ENCODE results near the gene COL6A1.

The COL6A1 gene

GRCh38 chr21:45979141-45979631 lies 2.4 kb upstream of the COL6A1 start:
- Histone ChIP-seq H3K27ac (ENCODE audit: insufficient read depth in 1 of 2, low read depth in 1 of 2, low read length in 2 of 2, poor library complexity in 1 of 2, severe bottlenecking in 2 of 2) (no peak overlapping the region), H3K36me3 (ENCODE audit: control insufficient read depth in 4 of 4, insufficient read depth in 4 of 4, low read length in 3 of 4) (no peaks in the 10 kb centered on the region), H3K4me1 (ENCODE audit: control extremely low read depth in 1 of 4, control insufficient read depth in 4 of 4, insufficient read depth in 4 of 4, low read length in 3 of 4) (peaks cover 0 to 41% (median 34%) of the 10 kb centered on the region in 4 experiments), H3K4me3 (ENCODE audit: control insufficient read depth in 1 of 7, extremely low read depth in 1 of 7, insufficient read depth in 4 of 7, low read depth in 2 of 7, low read length in 6 of 7) (no peak overlapping the region), H3K9me3 (ENCODE audit: control extremely low read depth in 1 of 5, control insufficient read depth in 4 of 5, insufficient read depth in 2 of 5, low read depth in 1 of 5, low read length in 4 of 5) (no peaks in the 10 kb centered on the region), H3K27me3 (replicated peaks in 2 of 5; ENCODE audit: control insufficient read depth in 4 of 5, insufficient read depth in 5 of 5, low read length in 4 of 5) (peaks cover 0 to 84% (median 21%) of the 10 kb centered on the region in 5 experiments)
- POLR2A ChIA-PET = no interaction called here
- CTCF ChIA-PET = no interaction called here
- DNase-seq = peak in 1 of 3 donors; percentile 37
- WGBS (ENCODE audit: insufficient coverage) = 77% methylated on average over 16 of the region's 20 CpGs

GRCh38 chr21:45979651-45980050 lies 1.9 kb upstream of the COL6A1 start:
- WGBS (ENCODE audit: insufficient coverage) = 86% methylated on average over 5 of the region's 7 CpGs
- POLR2A ChIA-PET = no interaction called here
- peaks cover 0 to 37% (median 30%) of the 10 kb centered on the region in 4 experiments for H3K4me1 ChIP-seq (ENCODE audit: control extremely low read depth in 1 of 4, control insufficient read depth in 4 of 4, insufficient read depth in 4 of 4, low read length in 3 of 4)
- H3K4me3 ChIP-seq (ENCODE audit: control insufficient read depth in 1 of 7, extremely low read depth in 1 of 7, insufficient read depth in 4 of 7, low read depth in 2 of 7, low read length in 6 of 7) = no peak overlapping the region
- H3K36me3 ChIP-seq (ENCODE audit: control insufficient read depth in 4 of 4, insufficient read depth in 4 of 4, low read length in 3 of 4) = no peaks in the 10 kb centered on the region
- no peak overlapping the region for H3K27ac ChIP-seq (ENCODE audit: insufficient read depth in 1 of 2, low read depth in 1 of 2, low read length in 2 of 2, poor library complexity in 1 of 2, severe bottlenecking in 2 of 2)
- CTCF ChIA-PET = interaction anchor here (0.8 kb wide), 1 partner anchor 9 kb away, joined by 4 read pairs; no protein-coding TSS in a partner anchor
- no peaks in the 10 kb centered on the region for H3K9me3 ChIP-seq (ENCODE audit: control extremely low read depth in 1 of 5, control insufficient read depth in 4 of 5, insufficient read depth in 2 of 5, low read depth in 1 of 5, low read length in 4 of 5)
- peaks cover 0 to 84% (median 18%) of the 10 kb centered on the region in 5 experiments for H3K27me3 ChIP-seq (replicated peaks in 2 of 5; ENCODE audit: control insufficient read depth in 4 of 5, insufficient read depth in 5 of 5, low read length in 4 of 5)
- no peak for DNase-seq

GRCh38 chr21:45980271-45980670 lies 1.3 kb upstream of the COL6A1 start:
- no peak for DNase-seq
- ChIA-PET CTCF (interaction anchor here (0.8 kb wide), 1 partner anchor 9 kb away, joined by 4 read pairs; no protein-coding TSS in a partner anchor), POLR2A (no interaction called here)
- Histone ChIP-seq H3K4me3 (ENCODE audit: control insufficient read depth in 1 of 7, extremely low read depth in 1 of 7, insufficient read depth in 4 of 7, low read depth in 2 of 7, low read length in 6 of 7) (no peak overlapping the region), H3K27me3 (replicated peaks in 2 of 5; ENCODE audit: control insufficient read depth in 4 of 5, insufficient read depth in 5 of 5, low read length in 4 of 5) (peaks cover 0 to 84% (median 14%) of the 10 kb centered on the region in 5 experiments), H3K9me3 (ENCODE audit: control extremely low read depth in 1 of 5, control insufficient read depth in 4 of 5, insufficient read depth in 2 of 5, low read depth in 1 of 5, low read length in 4 of 5) (no peaks in the 10 kb centered on the region), H3K27ac (ENCODE audit: insufficient read depth in 1 of 2, low read depth in 1 of 2, low read length in 2 of 2, poor library complexity in 1 of 2, severe bottlenecking in 2 of 2) (no peak overlapping the region), H3K4me1 (ENCODE audit: control extremely low read depth in 1 of 4, control insufficient read depth in 4 of 4, insufficient read depth in 4 of 4, low read length in 3 of 4) (peaks cover 0 to 30% (median 24%) of the 10 kb centered on the region in 4 experiments), H3K36me3 (ENCODE audit: control insufficient read depth in 4 of 4, insufficient read depth in 4 of 4, low read length in 3 of 4) (no peaks in the 10 kb centered on the region)
- 83% methylated on average over 2 of the region's 2 CpGs for WGBS (ENCODE audit: insufficient coverage)

GRCh38 chr21:45980697-45981096 lies 873 bp upstream of the COL6A1 start:
- no peaks in the 10 kb centered on the region for H3K9me3 ChIP-seq (ENCODE audit: control extremely low read depth in 1 of 5, control insufficient read depth in 4 of 5, insufficient read depth in 2 of 5, low read depth in 1 of 5, low read length in 4 of 5)
- ChIA-PET POLR2A (no interaction called here), CTCF (no interaction called here)
- H3K36me3 ChIP-seq (ENCODE audit: control insufficient read depth in 4 of 4, insufficient read depth in 4 of 4, low read length in 3 of 4) = no peaks in the 10 kb centered on the region
- DNase-seq = no peak
- H3K4me3 ChIP-seq (ENCODE audit: control insufficient read depth in 1 of 7, extremely low read depth in 1 of 7, insufficient read depth in 4 of 7, low read depth in 2 of 7, low read length in 6 of 7) = peak overlapping the region in 5 of 7 experiments; percentile 30 to 76 (median 56)
- H3K27ac ChIP-seq (ENCODE audit: insufficient read depth in 1 of 2, low read depth in 1 of 2, low read length in 2 of 2, poor library complexity in 1 of 2, severe bottlenecking in 2 of 2) = no peak overlapping the region
- H3K4me1 ChIP-seq (ENCODE audit: control extremely low read depth in 1 of 4, control insufficient read depth in 4 of 4, insufficient read depth in 4 of 4, low read length in 3 of 4) = peaks cover 0 to 29% (median 22%) of the 10 kb centered on the region in 4 experiments
- peaks cover 0 to 83% (median 14%) of the 10 kb centered on the region in 5 experiments for H3K27me3 ChIP-seq (replicated peaks in 2 of 5; ENCODE audit: control insufficient read depth in 4 of 5, insufficient read depth in 5 of 5, low read length in 4 of 5)

GRCh38 chr21:45982092-45982757 lies 655 bp downstream of the COL6A1 start:
- H3K9me3 ChIP-seq (ENCODE audit: control extremely low read depth in 1 of 5, control insufficient read depth in 4 of 5, insufficient read depth in 2 of 5, low read depth in 1 of 5, low read length in 4 of 5) = no peaks in the 10 kb centered on the region
- no peak overlapping the region for H3K27ac ChIP-seq (ENCODE audit: insufficient read depth in 1 of 2, low read depth in 1 of 2, low read length in 2 of 2, poor library complexity in 1 of 2, severe bottlenecking in 2 of 2)
- H3K27me3 ChIP-seq (replicated peaks in 2 of 5; ENCODE audit: control insufficient read depth in 4 of 5, insufficient read depth in 5 of 5, low read length in 4 of 5) = peaks cover 0 to 72% (median 11%) of the 10 kb centered on the region in 5 experiments
- peak overlapping the region in 6 of 7 experiments; percentile 36 to 72 (median 48) for H3K4me3 ChIP-seq (ENCODE audit: control insufficient read depth in 1 of 7, extremely low read depth in 1 of 7, insufficient read depth in 4 of 7, low read depth in 2 of 7, low read length in 6 of 7)
- ChIA-PET CTCF (no interaction called here), POLR2A (no interaction called here)
- H3K4me1 ChIP-seq (ENCODE audit: control extremely low read depth in 1 of 4, control insufficient read depth in 4 of 4, insufficient read depth in 4 of 4, low read length in 3 of 4) = peaks cover 0 to 27% (median 21%) of the 10 kb centered on the region in 4 experiments
- WGBS (ENCODE audit: insufficient coverage) = 9% methylated on average over 32 of the region's 45 CpGs
- no peaks in the 10 kb centered on the region for H3K36me3 ChIP-seq (ENCODE audit: control insufficient read depth in 4 of 4, insufficient read depth in 4 of 4, low read length in 3 of 4)
- DNase-seq = peak in 2 of 3 donors; percentile 31 to 32

- WGBS (ENCODE audit: insufficient coverage) = 68% methylated on average over 41 of the region's 45 CpGs
- H3K4me3 ChIP-seq (ENCODE audit: control insufficient read depth in 1 of 7, extremely low read depth in 1 of 7, insufficient read depth in 4 of 7, low read depth in 2 of 7, low read length in 6 of 7) = peak overlapping the region in 1 of 7 experiments; percentile 28
Observed at GRCh38 chr21:45982758-45983648, 1.4 kb downstream of the COL6A1 start.

GRCh38 chr21:45983649-45983965 lies 2.0 kb downstream of the COL6A1 start:
- Histone ChIP-seq H3K27ac (ENCODE audit: insufficient read depth in 1 of 2, low read depth in 1 of 2, low read length in 2 of 2, poor library complexity in 1 of 2, severe bottlenecking in 2 of 2) (no peak overlapping the region), H3K4me1 (ENCODE audit: control extremely low read depth in 1 of 4, control insufficient read depth in 4 of 4, insufficient read depth in 4 of 4, low read length in 3 of 4) (peaks cover 0 to 20% (median 17%) of the 10 kb centered on the region in 4 experiments), H3K4me3 (ENCODE audit: control insufficient read depth in 1 of 7, extremely low read depth in 1 of 7, insufficient read depth in 4 of 7, low read depth in 2 of 7, low read length in 6 of 7) (no peak overlapping the region), H3K27me3 (replicated peaks in 2 of 5; ENCODE audit: control insufficient read depth in 4 of 5, insufficient read depth in 5 of 5, low read length in 4 of 5) (peaks cover 0 to 61% (median 8%) of the 10 kb centered on the region in 5 experiments), H3K9me3 (ENCODE audit: control extremely low read depth in 1 of 5, control insufficient read depth in 4 of 5, insufficient read depth in 2 of 5, low read depth in 1 of 5, low read length in 4 of 5) (no peaks in the 10 kb centered on the region), H3K36me3 (ENCODE audit: control insufficient read depth in 4 of 4, insufficient read depth in 4 of 4, low read length in 3 of 4) (no peaks in the 10 kb centered on the region)
- DNase-seq = no peak
- ChIA-PET POLR2A (no interaction called here), CTCF (no interaction called here)
- 81% methylated on average over 2 of the region's 13 CpGs for WGBS (ENCODE audit: insufficient coverage)

More at GRCh38 chr21:45982758-45983648, 1.4 kb downstream of the COL6A1 start:
- Histone ChIP-seq H3K27me3 (replicated peaks in 2 of 5; ENCODE audit: control insufficient read depth in 4 of 5, insufficient read depth in 5 of 5, low read length in 4 of 5) (peaks cover 0 to 67% (median 9%) of the 10 kb centered on the region in 5 experiments), H3K4me1 (ENCODE audit: control extremely low read depth in 1 of 4, control insufficient read depth in 4 of 4, insufficient read depth in 4 of 4, low read length in 3 of 4) (peaks cover 0 to 24% (median 19%) of the 10 kb centered on the region in 4 experiments), H3K9me3 (ENCODE audit: control extremely low read depth in 1 of 5, control insufficient read depth in 4 of 5, insufficient read depth in 2 of 5, low read depth in 1 of 5, low read length in 4 of 5) (no peaks in the 10 kb centered on the region), H3K36me3 (ENCODE audit: control insufficient read depth in 4 of 4, insufficient read depth in 4 of 4, low read length in 3 of 4) (no peaks in the 10 kb centered on the region), H3K27ac (ENCODE audit: insufficient read depth in 1 of 2, low read depth in 1 of 2, low read length in 2 of 2, poor library complexity in 1 of 2, severe bottlenecking in 2 of 2) (no peak overlapping the region)
- CTCF ChIA-PET = no interaction called here
- POLR2A ChIA-PET = no interaction called here
- no peak for DNase-seq
